Endothelial cell (in vitro differentiated cells): ENCODE results near the gene RALY. TPM values are rescaled to one million over a fixed set of nuclear protein-coding genes. Genes with fewer than 3 reads are reported as not detected.

Experiments used
- DNase-seq: peaks from one replicate; pipeline ENCODE4 v3.0.0; 2021; ENCODE audit warnings: low spot score
- H3K27ac Mint-ChIP-seq: one replicate; pipeline ENCODE4 v1.8.0; 2021; ENCODE audit warnings: mixed read lengths, inconsistent platforms; ENCODE audit not compliant: unreplicated experiment
- H3K27me3 Mint-ChIP-seq: one replicate; pipeline ENCODE4 v1.8.0; 2021; ENCODE audit warnings: mild to moderate bottlenecking, moderate library complexity, mixed read lengths, inconsistent platforms; ENCODE audit not compliant: unreplicated experiment
- H3K36me3 Mint-ChIP-seq: one replicate; pipeline ENCODE4 v1.8.0; 2021; ENCODE audit warnings: mild to moderate bottlenecking, low read depth, mixed read lengths, inconsistent platforms; ENCODE audit not compliant: unreplicated experiment
- H3K4me1 Mint-ChIP-seq: one replicate; pipeline ENCODE4 v1.8.0; 2021; ENCODE audit warnings: mild to moderate bottlenecking, mixed read lengths, inconsistent platforms; ENCODE audit not compliant: unreplicated experiment
- H3K4me3 Mint-ChIP-seq: one replicate; pipeline ENCODE4 v1.8.0; 2021; ENCODE audit warnings: mild to moderate bottlenecking, mixed read lengths, inconsistent platforms; ENCODE audit not compliant: unreplicated experiment
- H3K9me3 Mint-ChIP-seq: one replicate; pipeline ENCODE4 v1.8.0; 2021; ENCODE audit warnings: mixed read lengths, inconsistent platforms; ENCODE audit not compliant: unreplicated experiment
- CTCF ChIP-seq: fragments of 200-600 bp; sonication (generic); IDR thresholded peaks from one replicate; pipeline ENCODE4 v1.5.0; 2021; ENCODE audit warnings: antibody characterized with exemption; ENCODE audit not compliant: unreplicated experiment
- total RNA-seq: library from RNA; stranded (reverse); fragmentation: NEBNext Ultra II Directional; extraction: Animal tissue kit (Norgen Biotek cat#: 25700); gene quantifications from one replicate; pipeline ENCODE4 v1.2.1, GENCODE V29; 2021; ENCODE audit not compliant: unreplicated experiment

Gene RALY
- total RNA-seq, 1 donor from 2014 or later, result 168 TPM

- Mint-ChIP-seq H3K9me3 (no peaks in the 10 kb centered on the region), H3K4me3 (peak overlapping the region; percentile 95), H3K27ac (peak overlapping the region; percentile 97), H3K36me3 (peaks cover 16% of the 10 kb centered on the region), H3K27me3 (peaks cover 12% of the 10 kb centered on the region), H3K4me1 (peaks cover 35% of the 10 kb centered on the region)
- DNase-seq, result peak; percentile 24
- TF ChIP-seq CTCF, result no peak
Observed at GRCh38 chr20:34112600-34113101, 118.9 kb downstream of the RALY start.

- Mint-ChIP-seq H3K4me3 (peak overlapping the region; percentile 51), H3K9me3 (no peaks in the 10 kb centered on the region), H3K36me3 (peaks cover 11% of the 10 kb centered on the region), H3K4me1 (peaks cover 16% of the 10 kb centered on the region), H3K27me3 (peaks cover 12% of the 10 kb centered on the region), H3K27ac (no peak overlapping the region)
- no peak for DNase-seq
- no peak for TF ChIP-seq CTCF
Observed at GRCh38 chr20:34114809-34115208, 121.1 kb downstream of the RALY start.

GRCh38 chr20:34115232-34115631 lies 121.5 kb downstream of the RALY start:
- H3K4me3 Mint-ChIP-seq, result no peak overlapping the region
- no peaks in the 10 kb centered on the region for H3K9me3 Mint-ChIP-seq
- no peak for TF ChIP-seq CTCF
- H3K27ac Mint-ChIP-seq, result no peak overlapping the region
- H3K36me3 Mint-ChIP-seq, result peaks cover 9% of the 10 kb centered on the region
- H3K27me3 Mint-ChIP-seq, result peaks cover 12% of the 10 kb centered on the region
- DNase-seq, result no peak
- peaks cover 13% of the 10 kb centered on the region for H3K4me1 Mint-ChIP-seq

- no peak overlapping the region for H3K27ac Mint-ChIP-seq
- H3K4me3 Mint-ChIP-seq, result no peak overlapping the region
- DNase-seq, result no peak
- no peaks in the 10 kb centered on the region for H3K36me3 Mint-ChIP-seq
- H3K9me3 Mint-ChIP-seq, result no peaks in the 10 kb centered on the region
- peaks cover 22% of the 10 kb centered on the region for H3K4me1 Mint-ChIP-seq
- TF ChIP-seq CTCF, result no peak
- H3K27me3 Mint-ChIP-seq, result no peaks in the 10 kb centered on the region
Observed at GRCh38 chr20:34120213-34120612, 126.5 kb downstream of the RALY start.

- Mint-ChIP-seq H3K36me3 (no peaks in the 10 kb centered on the region), H3K27ac (peak overlapping the region; percentile 96), H3K4me3 (no peak overlapping the region), H3K9me3 (no peaks in the 10 kb centered on the region), H3K4me1 (peaks cover 25% of the 10 kb centered on the region), H3K27me3 (no peaks in the 10 kb centered on the region)
- no peak for TF ChIP-seq CTCF
- no peak for DNase-seq
Observed at GRCh38 chr20:34122274-34122980, 128.7 kb downstream of the RALY start.
